Caco-2 (cell line): ENCODE results near the gene TTLL11. TPM values are rescaled to one million over a fixed set of nuclear protein-coding genes. Genes with fewer than 3 reads are reported as not detected.

Experiments
- BruUV-seq: library from RNA; stranded (reverse); fragments of 400-500 nt; replicated peaks from 2 replicates; lab custom pipeline; 2021; lab: Mats Ljungman, UMichigan
- CTCF ChIA-PET: fragments of 300-600 bp; sonication (Branson Sonifier 250); formaldehyde crosslinking; loops from one replicate; lab custom pipeline; 2022; ENCODE audit warnings: antibody characterized with exemption; lab: Charles Lee
- POLR2A ChIA-PET: fragments of 300-600 bp; sonication (Branson Sonifier 250); formaldehyde crosslinking; loops from one replicate; lab custom pipeline; 2022; ENCODE audit warnings: antibody characterized with exemption; lab: Charles Lee
- DNase-seq, 2 experiments: peaks; one replicate each; pipeline versions ENCODE4 v3.0.0 to v3.0.0-alpha.2; 2020 to 2022
- H3K27me3 ChIP-seq: replicated peaks from 2 replicates; pipeline ENCODE4 v1.6.0; 2011; ENCODE audit warnings: low read length; ENCODE audit not compliant: control insufficient read depth, insufficient read depth
- H3K36me3 ChIP-seq: 2 replicates; pipeline ENCODE4 v1.5.1; 2011; ENCODE audit warnings: low read length; ENCODE audit not compliant: control insufficient read depth, insufficient read depth
- H3K4me1 ChIP-seq: fragments of 250-450 bp; sonication (Bioruptor Pico); 2 replicates; pipeline ENCODE4 v1.5.1; 2020; ENCODE audit warnings: mild to moderate bottlenecking
- H3K4me3 ChIP-seq: 2 replicates; pipeline ENCODE4 v1.5.1; 2011; ENCODE audit warnings: low read depth, mild to moderate bottlenecking, control low read depth, low read length
- H3K9me3 ChIP-seq: fragments of 250-450 bp; sonication (Bioruptor Pico); 2 replicates; pipeline ENCODE4 v1.5.1; 2020; ENCODE audit warnings: mild to moderate bottlenecking, moderate library complexity
- H3K27ac Mint-ChIP-seq: one replicate; pipeline ENCODE4 v1.8.0; 2022; ENCODE audit warnings: mixed read lengths; ENCODE audit not compliant: unreplicated experiment
- H3K27me3 Mint-ChIP-seq: one replicate; pipeline ENCODE4 v1.8.0; 2022; ENCODE audit warnings: mixed read lengths; ENCODE audit not compliant: insufficient read depth, unreplicated experiment
- H3K36me3 Mint-ChIP-seq: one replicate; pipeline ENCODE4 v1.8.0; 2022; ENCODE audit warnings: mild to moderate bottlenecking, mixed read lengths; ENCODE audit not compliant: insufficient read depth, unreplicated experiment
- H3K4me1 Mint-ChIP-seq: one replicate; pipeline ENCODE4 v1.8.0; 2022; ENCODE audit warnings: low read depth, mixed read lengths; ENCODE audit not compliant: unreplicated experiment
- H3K4me3 Mint-ChIP-seq: one replicate; pipeline ENCODE4 v1.8.0; 2022; ENCODE audit warnings: mild to moderate bottlenecking, moderate library complexity, mixed read lengths; ENCODE audit not compliant: unreplicated experiment
- H3K9me3 Mint-ChIP-seq: one replicate; pipeline ENCODE4 v1.8.0; 2022; ENCODE audit warnings: mixed read lengths; ENCODE audit not compliant: unreplicated experiment
- intact Hi-C: fragments of 100-400 bp; cut with micrococcal nuclease; formaldehyde crosslinking; loops from one replicate; pipeline ENCODE4 v1.10.0; 2022; ENCODE audit not compliant: unreplicated experiment
- total RNA-seq: library from RNA; stranded (reverse); gene quantifications from 2 replicates; pipeline ENCODE4 v1.2.3, GENCODE V29; 2022
- TF ChIP-seq, protein P1 (sequence below), 2 experiments: fragments of 200-600 bp in 1 of 2; IDR thresholded peaks; 1 replicate in 1 of 2; 2 replicates in 1 of 2; pipeline versions ENCODE4 v1.5.1 to v1.8.0; 2011 to 2022; ENCODE audit warnings: antibody characterized with exemption in 1 of 2, control low read depth in 1 of 2, inconsistent platforms in 1 of 2, low read depth in 1 of 2, low read length in 1 of 2, mild to moderate bottlenecking in 1 of 2, moderate library complexity in 1 of 2; ENCODE audit not compliant: insufficient read depth in 1 of 2, severe bottlenecking in 1 of 2, unreplicated experiment in 1 of 2

Gene TTLL11
- total RNA-seq, 1 experiment from 2014 or later: 4.4 TPM

DNA sequence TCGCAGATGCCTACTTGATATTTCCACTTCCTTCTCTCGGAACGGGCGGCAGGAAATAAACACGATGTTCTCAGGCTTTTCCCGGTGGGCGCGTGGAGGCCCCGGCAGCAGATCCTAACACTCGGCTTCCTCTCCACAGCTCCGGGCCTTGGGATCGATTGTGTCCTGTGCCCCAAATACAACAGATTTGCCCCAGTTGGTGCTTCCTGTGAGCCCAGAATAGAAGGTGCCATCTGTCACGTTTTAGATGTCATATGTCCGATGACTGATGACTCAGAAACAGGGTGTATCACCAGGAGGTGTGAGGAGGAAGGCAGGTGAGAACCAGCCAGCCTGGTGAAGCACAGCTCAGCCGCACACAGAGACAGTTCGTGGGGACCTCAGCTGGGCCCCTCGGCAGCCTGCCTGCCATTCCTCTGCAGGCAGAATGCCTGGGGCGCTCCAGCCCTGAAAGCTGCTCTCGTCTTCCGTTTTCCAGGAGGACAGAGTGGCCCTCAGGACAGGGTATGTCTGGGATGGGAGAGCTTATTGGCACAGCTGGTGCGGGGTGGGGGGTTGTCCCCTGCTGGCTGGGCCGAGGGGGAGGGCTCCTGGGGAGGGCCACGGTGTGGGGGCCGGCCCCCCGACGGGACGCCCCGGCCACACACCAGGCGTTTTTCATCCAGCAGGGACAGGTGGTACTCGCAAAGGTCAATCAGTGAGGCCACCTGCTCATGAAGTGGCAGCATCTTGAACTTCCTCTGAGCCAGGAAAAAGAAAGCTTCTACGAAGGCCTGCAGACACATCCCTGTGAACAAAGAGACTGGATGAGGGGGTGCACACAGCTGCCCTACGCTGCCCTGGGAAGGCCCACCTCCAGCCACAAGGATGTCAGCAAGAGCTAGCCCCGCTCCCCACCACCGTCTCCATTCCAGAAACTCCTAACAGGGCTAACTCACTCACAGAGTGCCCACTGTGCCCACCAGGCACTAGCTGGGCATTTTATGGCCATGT lies 270.7 kb downstream of the TTLL11 start:
- Mint-ChIP-seq H3K9me3 (no peaks in the 10 kb centered on the region), H3K27ac (no peak overlapping the region), H3K4me1 (no peaks in the 10 kb centered on the region), H3K4me3 (no peak overlapping the region), H3K36me3 (no peaks in the 10 kb centered on the region), H3K27me3 (no peaks in the 10 kb centered on the region)
- H3K9me3 ChIP-seq: no peaks in the 10 kb centered on the region
- intact Hi-C loops: no loop called here
- no peaks in the 10 kb centered on the region for H3K36me3 ChIP-seq
- BruUV-seq: no TSS peak
- no peaks in the 10 kb centered on the region; the same call in 1 of the 2 replicates for H3K27me3 ChIP-seq
- no peak for DNase-seq
- ChIA-PET CTCF (no interaction called here), POLR2A (no interaction called here)
- TF ChIP-seq, protein P1, sequence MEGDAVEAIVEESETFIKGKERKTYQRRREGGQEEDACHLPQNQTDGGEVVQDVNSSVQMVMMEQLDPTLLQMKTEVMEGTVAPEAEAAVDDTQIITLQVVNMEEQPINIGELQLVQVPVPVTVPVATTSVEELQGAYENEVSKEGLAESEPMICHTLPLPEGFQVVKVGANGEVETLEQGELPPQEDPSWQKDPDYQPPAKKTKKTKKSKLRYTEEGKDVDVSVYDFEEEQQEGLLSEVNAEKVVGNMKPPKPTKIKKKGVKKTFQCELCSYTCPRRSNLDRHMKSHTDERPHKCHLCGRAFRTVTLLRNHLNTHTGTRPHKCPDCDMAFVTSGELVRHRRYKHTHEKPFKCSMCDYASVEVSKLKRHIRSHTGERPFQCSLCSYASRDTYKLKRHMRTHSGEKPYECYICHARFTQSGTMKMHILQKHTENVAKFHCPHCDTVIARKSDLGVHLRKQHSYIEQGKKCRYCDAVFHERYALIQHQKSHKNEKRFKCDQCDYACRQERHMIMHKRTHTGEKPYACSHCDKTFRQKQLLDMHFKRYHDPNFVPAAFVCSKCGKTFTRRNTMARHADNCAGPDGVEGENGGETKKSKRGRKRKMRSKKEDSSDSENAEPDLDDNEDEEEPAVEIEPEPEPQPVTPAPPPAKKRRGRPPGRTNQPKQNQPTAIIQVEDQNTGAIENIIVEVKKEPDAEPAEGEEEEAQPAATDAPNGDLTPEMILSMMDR (IDR thresholded peaks at IDR 0.05; ENCODE audit: insufficient read depth in 1 of 2, low read depth in 1 of 2, low read length in 1 of 2, severe bottlenecking in 1 of 2, unreplicated experiment in 1 of 2): no peak
- no peak overlapping the region for H3K4me3 ChIP-seq
- no peaks in the 10 kb centered on the region; the same call in 1 of the 2 replicates for H3K4me1 ChIP-seq

DNA sequence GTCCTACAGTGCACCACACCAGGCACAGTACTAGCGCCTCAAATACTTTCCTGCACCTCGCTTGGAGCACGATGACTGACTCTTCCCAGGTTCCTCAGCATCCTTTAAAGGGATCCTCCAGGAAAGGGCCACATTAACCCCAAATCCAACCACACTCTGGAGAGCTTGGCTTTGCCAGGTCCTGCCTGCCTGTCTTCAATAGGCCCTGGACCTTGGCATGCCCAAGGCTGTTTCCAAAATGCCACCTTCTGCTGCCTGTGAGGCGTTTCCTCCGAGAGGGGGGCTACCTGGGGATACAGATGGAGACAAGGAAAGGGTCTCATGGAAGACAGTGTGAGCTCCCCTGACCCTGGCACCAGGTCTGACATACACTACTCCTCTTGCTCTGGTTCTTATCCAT lies 271.8 kb downstream of the TTLL11 start:
- H3K4me1 Mint-ChIP-seq: no peaks in the 10 kb centered on the region

More for the DNA sequence above, 271.8 kb downstream of the TTLL11 start:
- no TSS peak for BruUV-seq
- Mint-ChIP-seq H3K9me3 (no peaks in the 10 kb centered on the region), H3K4me3 (no peak overlapping the region), H3K27me3 (no peaks in the 10 kb centered on the region), H3K27ac (no peak overlapping the region), H3K36me3 (no peaks in the 10 kb centered on the region)
- no peak for DNase-seq
- H3K36me3 ChIP-seq: no peaks in the 10 kb centered on the region
- CTCF ChIA-PET: no interaction called here
- POLR2A ChIA-PET: no interaction called here
- intact Hi-C loops: no loop called here
- TF ChIP-seq, protein P1 (IDR thresholded peaks at IDR 0.05; ENCODE audit: insufficient read depth in 1 of 2, low read depth in 1 of 2, low read length in 1 of 2, severe bottlenecking in 1 of 2, unreplicated experiment in 1 of 2): no peak
- no peaks in the 10 kb centered on the region; the same call in 1 of the 2 replicates for H3K27me3 ChIP-seq
- H3K4me3 ChIP-seq: no peak overlapping the region
- H3K9me3 ChIP-seq: no peaks in the 10 kb centered on the region
- H3K4me1 ChIP-seq: no peaks in the 10 kb centered on the region; the same call in 1 of the 2 replicates
